ENCODE data around the gene PITPNM2.

The PITPNM2 gene

GRCh38 chr12:123152833-123153232, 1.9 kb upstream of the PITPNM2 start:
- no peak for TF ChIP-seq JUND (IDR thresholded peaks at IDR 0.05; ENCODE audit: low read depth)
- DNase-seq (ENCODE audit: low read depth in 1 of 2, low spot score in 1 of 2) = no peak
- in situ Hi-C loops (cut with HindIII; ENCODE audit: low pct_unique_long_range_greater_than_20kb, low sequenced_read_pairs) = no loop called here

- no peak for TF ChIP-seq JUND (IDR thresholded peaks at IDR 0.05; ENCODE audit: low read depth)
- in situ Hi-C loops (cut with HindIII; ENCODE audit: low pct_unique_long_range_greater_than_20kb, low sequenced_read_pairs) = no loop called here
- DNase-seq (ENCODE audit: low read depth in 1 of 2, low spot score in 1 of 2) = peak in 1 of 2 experiments; percentile 44
Measured at GRCh38 chr12:123151457-123152454, 866 bp upstream of the PITPNM2 start.

- no peak for TF ChIP-seq JUND (IDR thresholded peaks at IDR 0.05; ENCODE audit: low read depth)
- in situ Hi-C loops (cut with HindIII; ENCODE audit: low pct_unique_long_range_greater_than_20kb, low sequenced_read_pairs) = no loop called here
- peak in 1 of 2 experiments; percentile 71 for DNase-seq (ENCODE audit: low read depth in 1 of 2, low spot score in 1 of 2)
Measured at GRCh38 chr12:123150275-123150743, 581 bp downstream of the PITPNM2 start.

- in situ Hi-C loops (cut with HindIII; ENCODE audit: low pct_unique_long_range_greater_than_20kb, low sequenced_read_pairs) = no loop called here
- DNase-seq (ENCODE audit: low read depth in 1 of 2, low spot score in 1 of 2) = no peak
- TF ChIP-seq JUND (IDR thresholded peaks at IDR 0.05; ENCODE audit: low read depth) = no peak
Measured at GRCh38 chr12:123149501-123150274, 1.2 kb downstream of the PITPNM2 start.

- no peak for DNase-seq (ENCODE audit: low read depth in 1 of 2, low spot score in 1 of 2)
- TF ChIP-seq JUND (IDR thresholded peaks at IDR 0.05; ENCODE audit: low read depth) = no peak
- in situ Hi-C loops (cut with HindIII; ENCODE audit: low pct_unique_long_range_greater_than_20kb, low sequenced_read_pairs) = no loop called here
Measured at GRCh38 chr12:123149088-123149487, 1.8 kb downstream of the PITPNM2 start.

GRCh38 chr12:123148655-123149054, 2.2 kb downstream of the PITPNM2 start:
- no peak for TF ChIP-seq JUND (IDR thresholded peaks at IDR 0.05; ENCODE audit: low read depth)
- in situ Hi-C loops (cut with HindIII; ENCODE audit: low pct_unique_long_range_greater_than_20kb, low sequenced_read_pairs) = no loop called here

GRCh38 chr12:123148223-123148622, 2.7 kb downstream of the PITPNM2 start:
- DNase-seq (ENCODE audit: low read depth in 1 of 2, low spot score in 1 of 2) = no peak
- in situ Hi-C loops (cut with HindIII; ENCODE audit: low pct_unique_long_range_greater_than_20kb, low sequenced_read_pairs) = no loop called here
- no peak for TF ChIP-seq JUND (IDR thresholded peaks at IDR 0.05; ENCODE audit: low read depth)

More at GRCh38 chr12:123148655-123149054, 2.2 kb downstream of the PITPNM2 start:
- DNase-seq (ENCODE audit: low read depth in 1 of 2, low spot score in 1 of 2) = no peak

GRCh38 chr12:123145211-123145610, 5.7 kb downstream of the PITPNM2 start:
- DNase-seq (ENCODE audit: low read depth in 1 of 2, low spot score in 1 of 2) = no peak
- in situ Hi-C loops (cut with HindIII; ENCODE audit: low pct_unique_long_range_greater_than_20kb, low sequenced_read_pairs) = no loop called here
- no peak for TF ChIP-seq JUND (IDR thresholded peaks at IDR 0.05; ENCODE audit: low read depth)

- no peak for TF ChIP-seq JUND (IDR thresholded peaks at IDR 0.05; ENCODE audit: low read depth)
- in situ Hi-C loops (cut with HindIII; ENCODE audit: low pct_unique_long_range_greater_than_20kb, low sequenced_read_pairs) = no loop called here
- DNase-seq (ENCODE audit: low read depth in 1 of 2, low spot score in 1 of 2) = no peak
Measured at GRCh38 chr12:123143736-123144461, 7.0 kb downstream of the PITPNM2 start.

- in situ Hi-C loops (cut with HindIII; ENCODE audit: low pct_unique_long_range_greater_than_20kb, low sequenced_read_pairs) = no loop called here
- no peak for TF ChIP-seq JUND (IDR thresholded peaks at IDR 0.05; ENCODE audit: low read depth)
- DNase-seq (ENCODE audit: low read depth in 1 of 2, low spot score in 1 of 2) = no peak
Measured at GRCh38 chr12:123142921-123143735, 7.8 kb downstream of the PITPNM2 start.

- DNase-seq (ENCODE audit: low read depth in 1 of 2, low spot score in 1 of 2) = no peak
- TF ChIP-seq JUND (IDR thresholded peaks at IDR 0.05; ENCODE audit: low read depth) = no peak
- in situ Hi-C loops (cut with HindIII; ENCODE audit: low pct_unique_long_range_greater_than_20kb, low sequenced_read_pairs) = no loop called here
Measured at GRCh38 chr12:123142518-123142840, 8.4 kb downstream of the PITPNM2 start.

Data from T47D (cell line).